ENCODE measurements around the gene CTBP2. TPM values are rescaled to one million over a fixed set of nuclear protein-coding genes. Genes with fewer than 3 reads are reported as not detected.
A peak's percentile ranks its signal among the peaks of the same experiment; 100 is the strongest.

The CTBP2 gene
- total RNA-seq, 1 donor from 2014 or later = 57.7 TPM

GRCh38 chr10:125104559-125104958 is 55.8 kb downstream of the CTBP2 start:
- Histone ChIP-seq H3K36me3 (peaks cover 20 to 50% of the 10 kb centered on the region in 2 donors), H3K27me3 (no peaks in the 10 kb centered on the region), H3K9me3 (no peaks in the 10 kb centered on the region), H3K4me3 (no peak overlapping the region), H3K4me1 (peaks cover 0 to 3% of the 10 kb centered on the region in 2 donors), H3K27ac (no peak overlapping the region)
- intact Hi-C loops (cut with DNase I) = no loop called here
- no peak for DNase-seq (ENCODE audit: low spot score in 2 of 2)
- TF ChIP-seq CTCF (IDR thresholded peaks at IDR 0.05) = no peak

DNA sequence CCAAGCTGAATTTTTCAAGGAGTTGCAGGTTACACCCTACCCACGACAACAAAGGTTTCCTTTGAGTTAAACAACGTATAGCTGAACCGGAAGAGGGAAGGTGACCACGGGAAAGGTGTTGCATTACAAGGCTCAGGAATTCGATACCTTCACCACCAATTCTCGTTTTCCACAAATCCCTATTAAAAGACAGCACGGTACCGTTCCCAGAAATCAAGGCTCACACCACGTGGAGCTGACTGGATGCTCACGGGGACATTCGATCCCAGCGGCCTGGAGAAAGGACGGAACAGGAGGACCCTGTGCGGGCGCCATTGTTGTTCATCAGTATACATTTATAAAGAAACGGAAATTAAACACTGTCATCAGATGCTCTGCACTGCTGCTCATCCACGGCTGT is 56.4 kb downstream of the CTBP2 start:
- Histone ChIP-seq H3K36me3 (peaks cover 13 to 43% of the 10 kb centered on the region in 2 donors), H3K27me3 (no peaks in the 10 kb centered on the region), H3K4me3 (no peak overlapping the region), H3K27ac (no peak overlapping the region), H3K4me1 (peaks cover 0 to 3% of the 10 kb centered on the region in 2 donors), H3K9me3 (no peaks in the 10 kb centered on the region)
- intact Hi-C loops (cut with DNase I) = no loop called here
- TF ChIP-seq CTCF (IDR thresholded peaks at IDR 0.05) = no peak
- DNase-seq (ENCODE audit: low spot score in 2 of 2) = peak in 1 of 2 donors; percentile 54

DNA sequence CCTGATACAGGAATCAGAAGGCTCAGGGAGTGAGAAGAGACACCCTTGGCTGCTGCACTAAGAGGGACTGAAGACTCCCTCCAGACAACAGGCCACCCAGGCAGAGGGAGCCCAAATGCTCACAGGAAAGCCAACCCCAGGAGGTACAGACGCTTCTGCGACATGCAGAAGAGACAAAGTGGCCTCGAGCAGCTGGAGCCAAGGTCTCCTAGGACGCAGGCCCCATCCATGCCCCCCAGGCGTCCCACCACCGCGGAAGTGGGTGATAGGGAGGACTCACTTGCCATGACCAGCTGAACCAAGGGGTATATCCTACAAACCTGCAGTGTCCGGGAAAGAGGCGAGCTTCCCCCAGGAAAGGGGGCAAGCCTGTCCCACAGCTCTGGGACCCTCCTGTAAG is 56.9 kb downstream of the CTBP2 start:
- peaks cover 9 to 39% of the 10 kb centered on the region in 2 donors for H3K36me3 ChIP-seq
- intact Hi-C loops (cut with DNase I) = no loop called here
- H3K27me3 ChIP-seq = no peaks in the 10 kb centered on the region
- no peak for TF ChIP-seq CTCF (IDR thresholded peaks at IDR 0.05)
- peaks cover 0 to 3% of the 10 kb centered on the region in 2 donors for H3K4me1 ChIP-seq
- no peak overlapping the region for H3K4me3 ChIP-seq
- H3K27ac ChIP-seq = no peak overlapping the region
- peak in 1 of 2 donors; percentile 22 for DNase-seq (ENCODE audit: low spot score in 2 of 2)
- no peaks in the 10 kb centered on the region for H3K9me3 ChIP-seq

DNA sequence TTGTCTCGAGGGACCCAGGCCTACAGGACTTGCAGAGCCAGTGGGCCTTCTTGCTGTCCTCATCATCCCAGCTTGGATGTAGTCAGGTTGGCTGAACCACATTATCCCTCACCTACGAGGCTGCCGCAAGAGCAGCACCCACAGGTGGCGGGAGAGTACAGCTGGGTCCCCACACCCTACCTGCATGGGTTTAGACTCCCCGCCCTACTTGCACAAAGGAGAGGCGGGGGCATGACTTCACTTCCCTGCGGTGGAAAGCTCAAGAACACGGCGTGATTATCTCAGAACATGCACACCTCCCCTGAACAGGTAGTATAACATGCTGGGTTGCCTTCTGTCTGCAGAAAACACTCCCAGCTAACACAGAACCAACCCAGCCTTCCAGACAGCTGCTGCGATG is 57.5 kb downstream of the CTBP2 start:
- TF ChIP-seq CTCF (IDR thresholded peaks at IDR 0.05) = no peak
- DNase-seq (ENCODE audit: low spot score in 2 of 2) = peak in 1 of 2 donors; percentile 42
- Histone ChIP-seq H3K27ac (no peak overlapping the region), H3K4me1 (peaks cover 0 to 3% of the 10 kb centered on the region in 2 donors), H3K27me3 (no peaks in the 10 kb centered on the region), H3K36me3 (peaks cover 3 to 32% of the 10 kb centered on the region in 2 donors), H3K9me3 (no peaks in the 10 kb centered on the region), H3K4me3 (no peak overlapping the region)
- intact Hi-C loops (cut with DNase I) = no loop called here

DNA sequence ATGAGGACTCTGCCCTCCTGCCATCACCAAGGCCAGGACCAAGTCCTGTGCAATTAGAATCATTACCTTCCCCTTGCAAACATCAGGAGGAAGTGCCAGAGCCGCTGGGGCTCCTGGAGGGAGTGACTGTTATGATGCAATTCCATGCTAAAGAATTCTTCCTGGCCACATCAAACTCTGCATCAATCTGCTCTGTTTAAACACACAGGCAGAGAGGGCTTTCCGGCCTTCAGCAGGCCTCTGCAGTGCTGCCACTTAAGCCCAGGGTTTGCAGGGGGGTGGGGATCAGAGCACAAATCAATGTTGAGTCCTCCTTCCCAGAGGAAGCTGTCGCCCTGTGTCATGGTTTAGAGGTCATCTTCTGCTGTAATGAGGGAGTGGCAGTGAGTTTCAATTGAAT is 58.1 kb downstream of the CTBP2 start:
- TF ChIP-seq CTCF (IDR thresholded peaks at IDR 0.05) = no peak
- Histone ChIP-seq H3K27me3 (no peaks in the 10 kb centered on the region), H3K9me3 (no peaks in the 10 kb centered on the region), H3K27ac (no peak overlapping the region), H3K4me1 (peaks cover 0 to 3% of the 10 kb centered on the region in 2 donors), H3K36me3 (peaks cover 3 to 26% of the 10 kb centered on the region in 2 donors), H3K4me3 (no peak overlapping the region)
- peak in 1 of 2 donors; percentile 42 for DNase-seq (ENCODE audit: low spot score in 2 of 2)
- intact Hi-C loops (cut with DNase I) = no loop called here

DNA sequence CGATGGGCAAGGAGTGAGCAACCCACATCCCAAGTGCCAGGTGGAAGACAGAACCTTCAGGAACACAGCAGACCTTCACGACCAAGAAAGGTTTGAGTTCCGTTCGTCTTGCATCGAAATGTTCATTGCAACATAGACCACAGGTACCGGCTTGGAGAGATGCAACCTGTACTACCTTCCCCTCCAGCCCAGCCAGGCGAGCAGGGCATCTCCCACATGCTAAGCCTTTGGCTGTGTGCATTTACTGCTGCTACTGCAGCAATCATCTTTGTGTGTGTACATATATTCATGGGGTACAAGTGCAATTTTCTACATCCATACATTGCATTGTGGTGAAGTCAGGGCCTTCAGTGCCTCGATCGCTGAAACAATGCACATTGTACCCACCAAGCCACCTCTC is 58.8 kb downstream of the CTBP2 start:
- Histone ChIP-seq H3K27me3 (no peaks in the 10 kb centered on the region), H3K4me3 (no peak overlapping the region), H3K27ac (no peak overlapping the region), H3K9me3 (no peaks in the 10 kb centered on the region), H3K36me3 (peaks cover 3 to 21% of the 10 kb centered on the region in 2 donors), H3K4me1 (peaks cover 0 to 3% of the 10 kb centered on the region in 2 donors)
- DNase-seq (ENCODE audit: low spot score in 2 of 2) = peak in 1 of 2 donors; percentile 44
- TF ChIP-seq CTCF (IDR thresholded peaks at IDR 0.05) = no peak
- intact Hi-C loops (cut with DNase I) = no loop called here

Data from ascending aorta (tissue), 2 donors.